K562 (cell line): Measurements from ENCODE around the gene HPCAL1. TPM values are rescaled to one million over a fixed set of nuclear protein-coding genes. Genes with fewer than 3 reads are reported as not detected.
A peak's percentile ranks its signal among the peaks of the same experiment; 100 is the strongest.

Experiments
- ATAC-seq: fragments of 200-7000 bp; cut with Tn5 transposase; 3 replicates; pipeline ENCODE4 v1.9.1; 2020; ENCODE audit warnings: moderate library complexity
- BruUV-seq: library from RNA; stranded (reverse); fragments of 400-500 nt; replicated peaks from 2 replicates; lab custom pipeline; 2021; lab: Mats Ljungman, UMichigan
- CTCF ChIA-PET: fragments of 300-600 bp; formaldehyde crosslinking; extraction: SDS; loops from one replicate; lab custom pipeline; 2021; ENCODE audit warnings: low intra/inter-chr PET ratio; lab: Yijun Ruan, JAX
- POLR2A ChIA-PET: fragments of 300-600, 350-650 bp; sonication (Branson Sonifier 250); formaldehyde crosslinking; extraction: SDS; loops from one replicate; lab custom pipeline; 2021; ENCODE audit warnings: antibody characterized with exemption, inconsistent platforms; lab: Yijun Ruan, JAX
- DNase-seq, 4 experiments: peaks; one replicate each; pipeline versions ENCODE4 v3.0.0 to v3.0.0-alpha.2; 2011 to 2018; ENCODE audit warnings: low spot score in 3 of 4, mixed read lengths in 3 of 4; ENCODE audit errors: extremely low read depth in 1 of 4
- FAIRE-seq: peaks from 2 replicates; lab custom pipeline; 2011; peaks lifted over from hg19 to GRCh38; lab: Jason Lieb, UNC
- H2AFZ ChIP-seq: 2 replicates; pipeline ENCODE4 v1.6.0; 2011; ENCODE audit warnings: low read depth, low read length, control low read depth, inconsistent platforms
- H3K27ac ChIP-seq: fragments of 200-600 bp; 3 replicates; pipeline ENCODE4 v1.8.0; 2011; ENCODE audit warnings: low read depth, mild to moderate bottlenecking, control low read depth, inconsistent platforms, low read length, moderate library complexity, mixed read lengths; ENCODE audit errors: extremely low read depth
- H3K27me3 ChIP-seq, 2 experiments: fragments of 300-600 bp in 1 of 2; 2 replicates in 1 of 2; 3 replicates in 1 of 2; pipeline versions ENCODE4 v1.6.0 to v1.8.0; 2011; ENCODE audit warnings: inconsistent platforms in 2 of 2, low read length in 2 of 2, mild to moderate bottlenecking in 1 of 2, mixed read lengths in 1 of 2, moderate library complexity in 1 of 2; ENCODE audit not compliant: control insufficient read depth in 2 of 2, insufficient read depth in 2 of 2
- H3K36me3 ChIP-seq: fragments of 300-600 bp; 3 replicates; pipeline ENCODE4 v1.8.0; 2011; ENCODE audit warnings: mild to moderate bottlenecking, low read length, inconsistent platforms; ENCODE audit not compliant: control insufficient read depth, insufficient read depth
- H3K4me1 ChIP-seq, 2 experiments: fragments of 200-600 bp in 1 of 2; replicated peaks in 1 of 2; 2 replicates in 1 of 2; 3 replicates in 1 of 2; pipeline versions ENCODE4 v1.5.1 to v1.8.0; 2011; ENCODE audit warnings: inconsistent platforms in 2 of 2, low read length in 2 of 2, mild to moderate bottlenecking in 1 of 2, mixed read lengths in 1 of 2, moderate library complexity in 1 of 2; ENCODE audit not compliant: control insufficient read depth in 2 of 2, insufficient read depth in 2 of 2
- H3K4me2 ChIP-seq: 2 replicates; pipeline ENCODE4 v1.6.1; 2011; ENCODE audit warnings: low read length, control low read depth, inconsistent platforms, mixed read lengths; ENCODE audit not compliant: insufficient read depth
- H3K4me3 ChIP-seq: fragments of 200-600 bp; sonication (generic), shearing (Covaris generic); 2 replicates; pipeline ENCODE4 v1.5.1; 2016; ENCODE audit warnings: control low read depth, inconsistent platforms
- H3K79me2 ChIP-seq: fragments of 200-600 bp; 3 replicates; pipeline ENCODE4 v1.8.0; 2011; ENCODE audit warnings: low read length, inconsistent platforms; ENCODE audit not compliant: control insufficient read depth, insufficient read depth
- H3K9ac ChIP-seq, 2 experiments: 2 replicates each; pipeline versions ENCODE4 v1.6.0 to v1.6.1; 2011; ENCODE audit warnings: low read depth in 2 of 2, low read length in 2 of 2, control low read depth in 1 of 2, inconsistent platforms in 1 of 2, mild to moderate bottlenecking in 1 of 2, mixed read lengths in 1 of 2; ENCODE audit not compliant: insufficient read depth in 1 of 2
- H3K9me1 ChIP-seq: one replicate; pipeline ENCODE4 v1.6.0; 2011; ENCODE audit warnings: inconsistent platforms, mild to moderate bottlenecking, low read length, moderate library complexity; ENCODE audit not compliant: control insufficient read depth, insufficient read depth
- H3K9me3 ChIP-seq: replicated peaks from 2 replicates; pipeline ENCODE4 v1.5.1; 2011; ENCODE audit warnings: low read depth, low read length, inconsistent platforms; ENCODE audit not compliant: control insufficient read depth, insufficient read depth
- H4K20me1 ChIP-seq: replicated peaks from 2 replicates; pipeline ENCODE4 v1.6.1; 2011; ENCODE audit warnings: low read length, inconsistent platforms, mixed read lengths; ENCODE audit not compliant: control insufficient read depth, insufficient read depth
- ARID1B ChIP-seq: fragments of 450-650 bp; IDR thresholded peaks from 2 replicates; pipeline ENCODE4 v1.6.1; 2016; ENCODE audit warnings: antibody characterized with exemption, mild to moderate bottlenecking, inconsistent platforms
- ATF3 ChIP-seq, 2 experiments: fragments of 450-650 bp in 1 of 2; sonication (generic) in 1 of 2; formaldehyde crosslinking in 1 of 2; IDR thresholded peaks in 1 of 2; conservative IDR thresholded peaks in 1 of 2; 2 replicates each; pipeline versions ENCODE4 v1.6.1 to v1.8.1; 2016 to 2023; ENCODE audit warnings: mild to moderate bottlenecking in 2 of 2, moderate library complexity in 2 of 2, inconsistent platforms in 1 of 2, missing genetic modification reagents in 1 of 2
- CBFA2T3 ChIP-seq: fragments of 450-650 bp; IDR thresholded peaks from 2 replicates; pipeline ENCODE4 v1.6.1; 2017
- CC2D1A ChIP-seq: fragments of 450-650 bp; IDR thresholded peaks from 2 replicates; pipeline ENCODE4 v1.6.1; 2017; ENCODE audit warnings: mild to moderate bottlenecking
- HDAC6 ChIP-seq: IDR thresholded peaks from 2 replicates; pipeline ENCODE4 v1.6.1; 2012; ENCODE audit warnings: low read depth, mild to moderate bottlenecking, control low read depth, inconsistent platforms, low read length, moderate library complexity
- KDM1A ChIP-seq, 2 experiments: fragments of 450-650 bp; IDR thresholded peaks; 2 replicates each; pipeline ENCODE4 v1.6.1; 2016; ENCODE audit warnings: mild to moderate bottlenecking in 2 of 2
- KLF6 ChIP-seq: fragments of 250-450 bp; sonication (Bioruptor Pico); IDR thresholded peaks from 2 replicates; pipeline ENCODE4 v1.4.0; 2020; ENCODE audit warnings: mild to moderate bottlenecking, moderate library complexity, borderline replicate concordance
- MXI1 ChIP-seq: IDR thresholded peaks from 2 replicates; pipeline ENCODE4 v1.6.1; 2011; ENCODE audit warnings: low read depth, mild to moderate bottlenecking, improper control_type of control experiment, low read length
- NELFE ChIP-seq: IDR thresholded peaks from 2 replicates; pipeline ENCODE4 v1.6.1; 2011; ENCODE audit warnings: mild to moderate bottlenecking; ENCODE audit not compliant: insufficient read depth, insufficient read length
- TEAD2 ChIP-seq: fragments of 450-650 bp; IDR thresholded peaks from 2 replicates; pipeline ENCODE4 v1.6.1; 2016; ENCODE audit warnings: missing genetic modification characterization, control low read depth, missing compliant biosample characterization
- WGBS: fragments of 100-300 bp; shearing (Covaris generic); methylation state at CpG from one replicate; pipeline ENCODE4 v1.1.6; 2016; ENCODE audit warnings: low coverage, mixed read lengths; ENCODE audit not compliant: insufficient coverage; ENCODE audit errors: missing lambda C conversion rate; 5-methylcytosine and 5-hydroxymethylcytosine counted together
- in situ Hi-C: fragments of 300-500 bp; cut with MboI; formaldehyde crosslinking; loops from 4 replicates; pipeline ENCODE4 v1.15.0; 2018; ENCODE audit warnings: inconsistent platforms, mixed read lengths
- intact Hi-C: fragments of 100-400 bp; cut with micrococcal nuclease; formaldehyde crosslinking; loops from 2 replicates; pipeline ENCODE4 v1.14.2; 2022
- polyA plus RNA-seq, 8 experiments: library from polyadenylated mRNA; depleted of rRNA in 4 of 8; stranded (reverse) in 5 of 8; unstranded in 3 of 8; fragments of >200 nt; fragmentation: Nextera tagmentation in 2 of 8; fragmentation: Illumina TruSeq in 1 of 8; extraction: Ambion mirVana in 2 of 8; extraction: Trizol in 1 of 8; gene quantifications; 2 replicates each; pipeline versions ENCODE4 v1.2.1 to v1.2.3, GENCODE V29; 2011 to 2014; ENCODE audit warnings: inconsistent platforms in 1 of 8, missing spikeins in 1 of 8
- total RNA-seq, 7 experiments: library from RNA; depleted of rRNA in 6 of 7; stranded (reverse); fragments of >200 nt in 6 of 7; fragmentation: Illumina TruSeq in 2 of 7; extraction: Trizol in 2 of 7; gene quantifications; 2 replicates each; pipeline versions ENCODE4 v1.2.1 to v1.2.3, GENCODE V29; 2011 to 2021; ENCODE audit warnings: low replicate concordance in 1 of 7
- TF ChIP-seq, protein P1 (sequence below): sonication (generic); formaldehyde crosslinking; IDR thresholded peaks from 2 replicates; pipeline ENCODE4 v1.8.0; 2022; ENCODE audit warnings: mild to moderate bottlenecking, missing genetic modification reagents, borderline replicate concordance
- TF ChIP-seq, protein P2 (sequence below): fragments of 250-450 bp; sonication (Bioruptor Pico); IDR thresholded peaks from 2 replicates; pipeline ENCODE4 v1.5.0; 2020; ENCODE audit warnings: mild to moderate bottlenecking, borderline replicate concordance

Gene HPCAL1
- total and polyA plus RNA-seq, 9 of the 15 experiments (the other 6 are each of a cell fraction or from before 2014, with no cell fraction given): 2.7 to 65.5 (median 23.9) TPM

DNA sequence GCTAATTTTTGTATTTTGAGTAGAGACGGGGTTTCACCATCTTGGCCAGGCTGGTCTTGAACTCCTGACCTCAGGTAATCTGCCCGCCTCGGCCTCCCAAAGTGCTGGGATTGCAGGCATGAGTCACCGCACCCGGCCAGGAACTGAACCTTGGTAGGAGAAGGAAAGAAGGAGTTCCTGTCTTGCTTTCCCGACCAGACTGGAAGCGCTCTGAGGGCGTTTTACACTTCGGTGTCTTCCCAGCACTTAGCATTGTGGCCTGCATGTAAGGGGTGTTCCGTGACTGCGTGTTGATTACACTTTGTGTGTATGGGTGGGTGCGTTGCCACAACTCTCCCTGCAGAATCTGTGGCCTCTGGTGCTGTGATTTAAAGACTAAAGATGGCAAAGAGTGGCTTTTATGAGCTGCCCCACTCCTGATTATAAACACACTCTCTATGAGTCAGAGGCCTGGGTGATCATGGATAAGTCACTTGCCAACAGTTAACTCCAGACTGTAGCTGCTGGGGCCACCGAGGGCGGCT is 99.4 kb downstream of the HPCAL1 start:
- in situ Hi-C loops: loop anchor here (25.0 kb wide), 1 partner anchor 140 kb away; no protein-coding TSS in a partner anchor
- H2AFZ ChIP-seq: no peak overlapping the region
- no peaks in the 10 kb centered on the region for H3K27me3 ChIP-seq
- intact Hi-C loops: no loop called here
- CTCF ChIA-PET: no interaction called here
- H4K20me1 ChIP-seq: no peaks in the 10 kb centered on the region
- 82% methylated on average over 11 of the region's 14 CpGs for WGBS
- no peak overlapping the region for H3K4me3 ChIP-seq
- H3K36me3 ChIP-seq: peaks cover 28% of the 10 kb centered on the region; the same call in 2 of the 3 replicates
- no peak overlapping the region for H3K4me2 ChIP-seq
- H3K9me1 ChIP-seq: peaks cover 4% of the 10 kb centered on the region
- no TSS peak for BruUV-seq
- TF ChIP-seq ARID1B (no peak), KLF6 (CRISPR knock-in tag) (no peak), ATF3 (IDR thresholded peaks at IDR 0.05) (0 out of 2 replicates have a peak, but pooled peaks have one; percentile 19), ATF3 (CRISPR knock-in tag; conservative IDR thresholded peaks at IDR 0.05) (no peak), NELFE (no peak), CBFA2T3 (peak; percentile 34; the same call in 1 of the 2 replicates), MXI1 (no peak), KDM1A (IDR thresholded peaks at IDR 0.05) (0 out of 4 replicates have a peak, but pooled peaks of 1 of the 2 experiments have one; percentile 19), HDAC6 (no peak), TEAD2 (no peak), CC2D1A (no peak)
- TF ChIP-seq, protein P1, sequence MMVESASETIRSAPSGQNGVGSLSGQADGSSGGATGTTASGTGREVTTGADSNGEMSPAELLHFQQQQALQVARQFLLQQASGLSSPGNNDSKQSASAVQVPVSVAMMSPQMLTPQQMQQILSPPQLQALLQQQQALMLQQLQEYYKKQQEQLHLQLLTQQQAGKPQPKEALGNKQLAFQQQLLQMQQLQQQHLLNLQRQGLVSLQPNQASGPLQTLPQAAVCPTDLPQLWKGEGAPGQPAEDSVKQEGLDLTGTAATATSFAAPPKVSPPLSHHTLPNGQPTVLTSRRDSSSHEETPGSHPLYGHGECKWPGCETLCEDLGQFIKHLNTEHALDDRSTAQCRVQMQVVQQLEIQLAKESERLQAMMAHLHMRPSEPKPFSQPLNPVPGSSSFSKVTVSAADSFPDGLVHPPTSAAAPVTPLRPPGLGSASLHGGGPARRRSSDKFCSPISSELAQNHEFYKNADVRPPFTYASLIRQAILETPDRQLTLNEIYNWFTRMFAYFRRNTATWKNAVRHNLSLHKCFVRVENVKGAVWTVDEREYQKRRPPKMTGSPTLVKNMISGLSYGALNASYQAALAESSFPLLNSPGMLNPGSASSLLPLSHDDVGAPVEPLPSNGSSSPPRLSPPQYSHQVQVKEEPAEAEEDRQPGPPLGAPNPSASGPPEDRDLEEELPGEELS: no peak
- TF ChIP-seq, protein P2, sequence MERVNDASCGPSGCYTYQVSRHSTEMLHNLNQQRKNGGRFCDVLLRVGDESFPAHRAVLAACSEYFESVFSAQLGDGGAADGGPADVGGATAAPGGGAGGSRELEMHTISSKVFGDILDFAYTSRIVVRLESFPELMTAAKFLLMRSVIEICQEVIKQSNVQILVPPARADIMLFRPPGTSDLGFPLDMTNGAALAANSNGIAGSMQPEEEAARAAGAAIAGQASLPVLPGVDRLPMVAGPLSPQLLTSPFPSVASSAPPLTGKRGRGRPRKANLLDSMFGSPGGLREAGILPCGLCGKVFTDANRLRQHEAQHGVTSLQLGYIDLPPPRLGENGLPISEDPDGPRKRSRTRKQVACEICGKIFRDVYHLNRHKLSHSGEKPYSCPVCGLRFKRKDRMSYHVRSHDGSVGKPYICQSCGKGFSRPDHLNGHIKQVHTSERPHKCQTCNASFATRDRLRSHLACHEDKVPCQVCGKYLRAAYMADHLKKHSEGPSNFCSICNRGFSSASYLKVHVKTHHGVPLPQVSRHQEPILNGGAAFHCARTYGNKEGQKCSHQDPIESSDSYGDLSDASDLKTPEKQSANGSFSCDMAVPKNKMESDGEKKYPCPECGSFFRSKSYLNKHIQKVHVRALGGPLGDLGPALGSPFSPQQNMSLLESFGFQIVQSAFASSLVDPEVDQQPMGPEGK (CRISPR knock-in tag): no peak
- DNase-seq (no peak), FAIRE-seq (no peak), ATAC-seq (no peak)
- peak overlapping the region in 1 of 2 experiments; percentile 39; a peak in 1 of 4 replicates for H3K9ac ChIP-seq
- no peak overlapping the region for H3K27ac ChIP-seq
- POLR2A ChIA-PET: interaction anchor here (0.6 to 0.7 kb wide), 2 partner anchors 24 to 99 kb away, joined by 3 read pairs; no protein-coding TSS in a partner anchor
- 0 out of 2 replicates have a peak, but pooled peaks cover 1% of the 10 kb centered on the region for H3K9me3 ChIP-seq
- peaks cover 5 to 16% of the 10 kb centered on the region in 2 experiments; a peak in 4 of 5 replicates for H3K4me1 ChIP-seq
- H3K79me2 ChIP-seq: peaks cover 2% of the 10 kb centered on the region; the same call in 2 of the 3 replicates
